Sigmoid colon (tissue), 4 donors: ENCODE measurements around the gene MOCS1.

Experiments
- CTCF ChIP-seq, 4 experiments: fragments of 450-650 bp in 3 of 4; fragments of 200-600 bp in 1 of 4; IDR thresholded peaks; one replicate each; pipeline ENCODE4 v1.5.1; 2016 to 2019; ENCODE audit warnings: antibody characterized with exemption in 4 of 4, mild to moderate bottlenecking in 3 of 4, moderate library complexity in 2 of 4
- EP300 ChIP-seq, 4 donors: sonication (generic); formaldehyde crosslinking; IDR thresholded peaks; one replicate each; pipeline ENCODE4 v1.6.1; 2017; ENCODE audit warnings: antibody characterized with exemption in 4 of 4

- TF ChIP-seq CTCF (IDR thresholded peaks at IDR 0.05) = no peak
- no peak for TF ChIP-seq EP300 (IDR thresholded peaks at IDR 0.05)
Observed at GRCh38 chr6:39929733-39930461, 4.4 kb downstream of the MOCS1 start.
